Transverse colon (tissue), 4 donors: ENCODE results near the gene ARHGEF1. TPM values are rescaled to one million over a fixed set of nuclear protein-coding genes. Genes with fewer than 3 reads are reported as not detected.
"Not testable (repeated sequence)": the region's sequence is repeated elsewhere in the genome, so short reads cannot be mapped to it uniquely, and the experiment has no call there.

Experiments used
- DNase-seq: peaks from one replicate; pipeline ENCODE4 v3.0.0-alpha.2; 2019
- H3K27ac ChIP-seq, 4 donors: fragments of 200-600 bp; sonication (generic); 2 replicates each; pipeline ENCODE4 v1.5.1; 2016 to 2018; ENCODE audit warnings: inconsistent platforms in 4 of 4
- H3K27me3 ChIP-seq: fragments of 200-600 bp; sonication (generic); 2 replicates; pipeline ENCODE4 v1.5.1; 2017; ENCODE audit warnings: inconsistent platforms
- H3K36me3 ChIP-seq, 4 donors: fragments of 200-600 bp; sonication (generic); 2 replicates each; pipeline ENCODE4 v1.5.1; 2017 to 2019; ENCODE audit warnings: inconsistent platforms in 4 of 4
- H3K4me1 ChIP-seq, 4 donors: fragments of 200-600 bp; sonication (generic); 2 replicates each; pipeline ENCODE4 v1.5.1; 2017 to 2020; ENCODE audit warnings: inconsistent platforms in 4 of 4
- H3K4me3 ChIP-seq, 4 donors: fragments of 200-600 bp; sonication (generic); 1 replicate in 1 of 4; 2 replicates in 3 of 4; pipeline versions ENCODE4 v1.5.1 to v1.6.1; 2017 to 2019; ENCODE audit warnings: inconsistent platforms in 4 of 4
- H3K9me3 ChIP-seq, 2 donors: fragments of 200-600 bp; sonication (generic); 2 replicates each; pipeline ENCODE4 v1.5.1; 2017 to 2019; ENCODE audit warnings: inconsistent platforms in 2 of 2
- EP300 ChIP-seq: sonication (generic); formaldehyde crosslinking; IDR thresholded peaks from one replicate; pipeline ENCODE4 v1.6.1; 2017; ENCODE audit warnings: antibody characterized with exemption, low read depth
- POLR2A ChIP-seq: fragments of 450-650 bp; IDR thresholded peaks from one replicate; pipeline ENCODE4 v1.6.1; 2016; ENCODE audit warnings: antibody characterized with exemption, mild to moderate bottlenecking, moderate library complexity
- POLR2AphosphoS5 ChIP-seq, 3 donors: sonication (generic); formaldehyde crosslinking; IDR thresholded peaks; one replicate each; pipeline ENCODE4 v1.6.1; 2016; ENCODE audit warnings: antibody characterized with exemption in 3 of 3
- WGBS, 2 donors: methylation state at CpG; one replicate each; pipeline ENCODE4 v1.1.5; 2018; ENCODE audit warnings: low coverage in 1 of 2; 5-methylcytosine and 5-hydroxymethylcytosine counted together
- in situ Hi-C, 4 donors: fragments of 200-750 bp; cut with MboI; loops; one replicate each; pipeline versions ENCODE4 v1.15.0 to v1.15.1; 2017; ENCODE audit warnings: low sequenced_read_pairs in 3 of 4, low pct_ligation_motif_present in 1 of 4, low pct_unique_long_range_greater_than_20kb in 1 of 4
- intact Hi-C: fragments of 100-400 bp; cut with DNase I; formaldehyde crosslinking; loops from one replicate; pipeline ENCODE4 v1.15.1; 2023; ENCODE audit warnings: low total_unique reads
- total RNA-seq, 4 donors: library from RNA; depleted of rRNA; stranded (reverse); fragments of >200 nt; gene quantifications; one replicate each; pipeline ENCODE4 v1.1.0, GENCODE V29; 2016
- TF ChIP-seq, protein P1 (sequence below), 5 experiments: fragments of 200-600 bp in 3 of 5; fragments of 450-650 bp in 2 of 5; sonication (generic) in 3 of 5; IDR thresholded peaks; 1 replicate in 2 of 5; 2 replicates in 3 of 5; pipeline ENCODE4 v1.5.1; 2016 to 2017; ENCODE audit warnings: antibody characterized with exemption in 5 of 5, inconsistent platforms in 3 of 5, mild to moderate bottlenecking in 2 of 5, moderate library complexity in 1 of 5

The ARHGEF1 gene
- total RNA-seq, 4 donors from 2014 or later = 64.3 to 215 (median 113) TPM

DNA sequence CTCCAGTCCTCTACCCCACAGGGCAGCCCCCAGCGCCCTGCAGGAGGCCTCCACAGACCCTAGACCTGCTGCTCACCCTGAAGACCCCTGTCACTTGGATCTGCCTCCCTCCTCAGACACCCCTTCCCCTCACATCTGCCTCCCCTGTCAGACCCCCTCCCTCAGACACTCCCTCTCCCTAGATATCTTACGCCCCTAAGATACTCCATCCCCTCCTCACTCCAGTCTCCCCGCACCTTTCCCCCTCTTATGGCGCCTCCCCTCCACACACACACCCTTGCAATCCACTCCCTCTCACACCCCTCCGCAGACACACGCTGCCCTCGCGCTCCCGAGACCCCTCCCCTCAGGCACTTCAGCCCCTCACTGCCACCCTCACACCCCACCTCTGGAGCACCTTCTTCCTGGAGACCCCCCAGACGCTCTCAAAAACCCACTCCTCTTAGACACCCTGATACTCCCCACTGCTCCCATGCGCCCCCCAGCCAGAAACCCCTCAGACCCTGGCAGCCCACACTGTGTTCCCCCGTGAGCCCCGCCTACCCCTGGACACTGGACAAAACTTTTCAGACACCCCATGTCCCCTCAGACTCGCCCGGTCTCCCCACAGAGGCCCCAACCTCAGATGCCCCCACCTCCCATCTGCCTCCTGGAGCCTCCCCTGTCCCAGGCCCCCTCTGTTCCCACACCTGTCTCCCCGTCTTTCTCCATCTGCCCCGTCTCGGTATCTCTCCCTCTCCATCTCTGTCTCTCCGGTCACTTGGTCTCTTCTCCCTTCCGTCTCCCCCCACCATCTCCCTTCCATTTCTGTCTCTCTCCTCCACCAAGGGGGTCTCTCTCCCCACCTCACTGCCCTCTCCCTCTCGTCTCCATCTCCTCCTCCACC lies 30.8 kb downstream of the ARHGEF1 start:
- Histone ChIP-seq H3K9me3 (no peaks in the 10 kb centered on the region), H3K27ac (no peak overlapping the region), H3K36me3 (no peaks in the 10 kb centered on the region), H3K4me3 (no peak overlapping the region), H3K27me3 (peaks cover 67% of the 10 kb centered on the region), H3K4me1 (peaks cover 3 to 16% (median 12%) of the 10 kb centered on the region in 4 donors)
- in situ Hi-C loops = no loop called here
- WGBS, 2 donors = 9 to 13% methylated on average over 12 to 21 of the region's 21 CpGs
- intact Hi-C loops = no loop called here
- TF ChIP-seq POLR2A = no peak
- DNase-seq = no peak

- peaks cover 3 to 16% (median 12%) of the 10 kb centered on the region in 4 donors for H3K4me1 ChIP-seq
- H3K36me3 ChIP-seq, DNase-seq, H3K4me3 ChIP-seq, in situ Hi-C loops, H3K27ac ChIP-seq, H3K9me3 ChIP-seq, intact Hi-C loops: not testable (repeated sequence)
- H3K27me3 ChIP-seq = peaks cover 67% of the 10 kb centered on the region
- 0 to 3% methylated on average over 2 of the region's 5 CpGs for WGBS, 2 donors
Measured at GRCh38 chr19:41914424-41914834, 31.4 kb downstream of the ARHGEF1 start.

DNA sequence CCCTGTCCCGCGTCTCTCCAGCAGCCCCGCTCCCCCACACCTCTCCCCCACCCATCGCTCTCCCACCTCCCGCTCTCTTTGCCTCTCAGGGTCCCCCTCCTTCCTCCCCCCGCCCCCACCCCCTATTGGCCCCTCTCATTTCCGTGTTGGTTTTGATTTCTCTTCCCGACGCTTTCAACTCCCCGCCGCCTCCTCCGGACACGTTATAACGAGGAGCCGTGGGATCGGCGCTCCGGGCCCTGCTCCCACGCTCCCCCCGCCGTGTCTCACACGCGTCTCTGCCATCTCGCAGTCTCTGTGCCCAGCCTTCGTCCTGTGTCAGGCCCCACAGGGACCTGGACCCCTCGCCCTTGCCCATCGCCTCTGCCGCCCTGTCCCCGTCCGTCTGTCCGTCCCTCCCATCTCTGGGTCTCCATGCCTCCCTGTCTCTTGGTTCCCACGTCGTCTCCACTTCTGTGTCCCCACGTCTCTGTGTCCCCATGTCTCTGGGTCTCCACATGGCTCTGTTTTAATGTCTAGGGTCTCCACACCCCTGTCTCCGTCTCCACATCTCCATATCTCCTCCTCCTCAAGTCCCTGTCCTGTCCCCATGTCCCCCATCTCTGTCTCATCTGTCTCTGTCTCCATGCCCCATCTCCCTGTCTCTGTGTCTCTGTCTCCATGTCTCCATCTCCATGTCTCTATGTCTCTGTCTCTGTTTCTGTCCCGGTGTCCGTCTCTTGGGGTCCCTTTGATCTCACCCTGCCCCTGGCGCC lies 32.2 kb downstream of the ARHGEF1 start:
- peaks cover 3 to 16% (median 12%) of the 10 kb centered on the region in 4 donors for H3K4me1 ChIP-seq
- peaks cover 67% of the 10 kb centered on the region for H3K27me3 ChIP-seq
- H3K36me3 ChIP-seq = no peaks in the 10 kb centered on the region
- intact Hi-C loops (no loop called here), in situ Hi-C loops (no loop called here)
- TF ChIP-seq POLR2AphosphoS5 (IDR thresholded peaks at IDR 0.05) = no peak
- no peak for TF ChIP-seq POLR2A
- no peak for DNase-seq
- peak overlapping the region in 1 of 4 donors; percentile 25 for H3K4me3 ChIP-seq
- no peaks in the 10 kb centered on the region for H3K9me3 ChIP-seq
- WGBS, 2 donors = 2 to 10% methylated on average over 16 to 31 of the region's 38 CpGs
- no peak overlapping the region for H3K27ac ChIP-seq

- TF ChIP-seq POLR2AphosphoS5 (IDR thresholded peaks at IDR 0.05) (no peak), POLR2A (no peak), EP300 (no peak)
- TF ChIP-seq, protein P1, sequence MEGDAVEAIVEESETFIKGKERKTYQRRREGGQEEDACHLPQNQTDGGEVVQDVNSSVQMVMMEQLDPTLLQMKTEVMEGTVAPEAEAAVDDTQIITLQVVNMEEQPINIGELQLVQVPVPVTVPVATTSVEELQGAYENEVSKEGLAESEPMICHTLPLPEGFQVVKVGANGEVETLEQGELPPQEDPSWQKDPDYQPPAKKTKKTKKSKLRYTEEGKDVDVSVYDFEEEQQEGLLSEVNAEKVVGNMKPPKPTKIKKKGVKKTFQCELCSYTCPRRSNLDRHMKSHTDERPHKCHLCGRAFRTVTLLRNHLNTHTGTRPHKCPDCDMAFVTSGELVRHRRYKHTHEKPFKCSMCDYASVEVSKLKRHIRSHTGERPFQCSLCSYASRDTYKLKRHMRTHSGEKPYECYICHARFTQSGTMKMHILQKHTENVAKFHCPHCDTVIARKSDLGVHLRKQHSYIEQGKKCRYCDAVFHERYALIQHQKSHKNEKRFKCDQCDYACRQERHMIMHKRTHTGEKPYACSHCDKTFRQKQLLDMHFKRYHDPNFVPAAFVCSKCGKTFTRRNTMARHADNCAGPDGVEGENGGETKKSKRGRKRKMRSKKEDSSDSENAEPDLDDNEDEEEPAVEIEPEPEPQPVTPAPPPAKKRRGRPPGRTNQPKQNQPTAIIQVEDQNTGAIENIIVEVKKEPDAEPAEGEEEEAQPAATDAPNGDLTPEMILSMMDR (IDR thresholded peaks at IDR 0.05) = no peak
- Histone ChIP-seq H3K4me3 (no peak overlapping the region), H3K36me3 (no peaks in the 10 kb centered on the region), H3K4me1 (peaks cover 3 to 16% (median 12%) of the 10 kb centered on the region in 4 donors), H3K27ac (no peak overlapping the region), H3K9me3 (no peaks in the 10 kb centered on the region), H3K27me3 (peaks cover 71% of the 10 kb centered on the region)
- intact Hi-C loops = no loop called here
- no peak for DNase-seq
- WGBS, 2 donors = 35% methylated on average over 27 of the region's 27 CpGs; no CpG with 5 or more reads in 1 of the 2 donors
- in situ Hi-C loops = no loop called here
Measured at GRCh38 chr19:41915776-41916414, 32.9 kb downstream of the ARHGEF1 start.

DNA sequence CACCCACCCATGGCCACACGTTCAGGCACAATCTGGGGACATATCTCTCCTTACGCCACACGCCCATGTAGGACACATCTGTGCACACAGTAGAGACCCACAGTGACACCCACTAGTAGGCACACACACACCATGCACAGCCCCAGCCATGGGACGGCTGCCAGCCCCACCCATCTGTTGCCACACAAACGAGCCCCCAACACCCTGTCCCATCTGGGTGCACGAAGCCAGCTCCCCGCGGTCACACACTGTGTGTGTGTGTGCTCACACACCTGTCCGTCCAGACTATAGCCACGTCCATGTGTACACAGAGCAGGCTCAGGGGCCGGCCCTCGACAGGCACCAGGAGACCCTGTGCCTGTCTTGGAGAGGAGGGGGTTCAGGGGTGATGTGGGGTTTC lies 34.7 kb downstream of the ARHGEF1 start:
- in situ Hi-C loops (no loop called here), intact Hi-C loops (no loop called here)
- no peak for DNase-seq
- 0 to 48% methylated on average over 1 to 12 of the region's 12 CpGs for WGBS, 2 donors
- no peaks in the 10 kb centered on the region for H3K9me3 ChIP-seq
- no peak overlapping the region for H3K4me3 ChIP-seq
- H3K27ac ChIP-seq = no peak overlapping the region
- H3K27me3 ChIP-seq = peaks cover 71% of the 10 kb centered on the region
- TF ChIP-seq POLR2AphosphoS5 (IDR thresholded peaks at IDR 0.05) (no peak), POLR2A (no peak), EP300 (no peak)
- TF ChIP-seq, protein P1 (IDR thresholded peaks at IDR 0.05) = no peak
- peaks cover 3 to 16% (median 11%) of the 10 kb centered on the region in 4 donors for H3K4me1 ChIP-seq
- H3K36me3 ChIP-seq = no peaks in the 10 kb centered on the region
